ENCODE data around the gene ANO5.

DNA sequence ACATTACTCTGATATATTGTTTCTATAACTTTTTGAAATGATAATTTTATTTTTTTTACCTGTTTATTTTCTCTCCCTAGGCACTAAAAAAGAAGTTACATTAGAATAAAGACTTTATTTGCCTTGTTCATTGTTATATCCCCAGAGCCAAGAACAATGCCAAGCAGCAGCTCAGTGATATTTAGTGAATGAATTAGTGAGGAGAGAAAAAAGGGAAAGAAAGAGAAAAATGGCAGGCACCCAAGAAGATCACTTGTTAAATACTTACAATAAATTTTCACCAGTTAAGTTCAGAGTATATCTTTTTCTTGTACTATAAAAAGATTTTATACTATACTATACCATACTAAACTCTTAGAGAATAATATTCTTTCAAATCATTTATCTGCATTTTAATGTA lies 13.3 kb upstream of the ANO5 start:
- TF ChIP-seq, protein P1, sequence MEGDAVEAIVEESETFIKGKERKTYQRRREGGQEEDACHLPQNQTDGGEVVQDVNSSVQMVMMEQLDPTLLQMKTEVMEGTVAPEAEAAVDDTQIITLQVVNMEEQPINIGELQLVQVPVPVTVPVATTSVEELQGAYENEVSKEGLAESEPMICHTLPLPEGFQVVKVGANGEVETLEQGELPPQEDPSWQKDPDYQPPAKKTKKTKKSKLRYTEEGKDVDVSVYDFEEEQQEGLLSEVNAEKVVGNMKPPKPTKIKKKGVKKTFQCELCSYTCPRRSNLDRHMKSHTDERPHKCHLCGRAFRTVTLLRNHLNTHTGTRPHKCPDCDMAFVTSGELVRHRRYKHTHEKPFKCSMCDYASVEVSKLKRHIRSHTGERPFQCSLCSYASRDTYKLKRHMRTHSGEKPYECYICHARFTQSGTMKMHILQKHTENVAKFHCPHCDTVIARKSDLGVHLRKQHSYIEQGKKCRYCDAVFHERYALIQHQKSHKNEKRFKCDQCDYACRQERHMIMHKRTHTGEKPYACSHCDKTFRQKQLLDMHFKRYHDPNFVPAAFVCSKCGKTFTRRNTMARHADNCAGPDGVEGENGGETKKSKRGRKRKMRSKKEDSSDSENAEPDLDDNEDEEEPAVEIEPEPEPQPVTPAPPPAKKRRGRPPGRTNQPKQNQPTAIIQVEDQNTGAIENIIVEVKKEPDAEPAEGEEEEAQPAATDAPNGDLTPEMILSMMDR (IDR thresholded peaks at IDR 0.05): no peak
- TF ChIP-seq POLR2A (IDR thresholded peaks at IDR 0.05): no peak

Measured in body of pancreas (tissue), 4 donors.